A172 (cell line): Measurements from ENCODE around the gene HIF1A. TPM values are rescaled to one million over a fixed set of nuclear protein-coding genes. Genes with fewer than 3 reads are reported as not detected.

ENCODE experiments used
- DNase-seq: peaks from one replicate; pipeline ENCODE4 v3.0.0-alpha.2; 2015; ENCODE audit warnings: low spot score
- total RNA-seq: library from RNA; depleted of rRNA; stranded (reverse); fragments of >200 nt; shearing (Covaris generic); gene quantifications from 2 replicates; pipeline ENCODE4 v1.2.3, GENCODE V29; 2014

HIF1A gene
- total RNA-seq, 1 experiment from 2014 or later, result 226 TPM

- no peak for DNase-seq
Observed at GRCh38 chr14:61672796-61673195, 22.5 kb upstream of the HIF1A start.

GRCh38 chr14:61673305-61673704 lies 22.0 kb upstream of the HIF1A start:
- DNase-seq, result no peak

GRCh38 chr14:61675291-61675690 lies 20.0 kb upstream of the HIF1A start:
- DNase-seq, result no peak

- DNase-seq, result no peak
Observed at GRCh38 chr14:61677479-61677878, 17.8 kb upstream of the HIF1A start.

- DNase-seq, result no peak
Observed at GRCh38 chr14:61678975-61679374, 16.3 kb upstream of the HIF1A start.

GRCh38 chr14:61681413-61681812 lies 13.9 kb upstream of the HIF1A start:
- DNase-seq, result no peak

- no peak for DNase-seq
Observed at GRCh38 chr14:61683108-61683507, 12.2 kb upstream of the HIF1A start.

GRCh38 chr14:61690039-61690438 lies 5.3 kb upstream of the HIF1A start:
- no peak for DNase-seq

- DNase-seq, result no peak
Observed at GRCh38 chr14:61690982-61691381, 4.3 kb upstream of the HIF1A start.

- no peak for DNase-seq
Observed at GRCh38 chr14:61691495-61691894, 3.8 kb upstream of the HIF1A start.

- DNase-seq, result no peak
Observed at GRCh38 chr14:61694039-61694438, 1.3 kb upstream of the HIF1A start.

- DNase-seq, result peak; percentile 32
Observed at GRCh38 chr14:61695695-61696527, 598 bp downstream of the HIF1A start.

GRCh38 chr14:61696753-61697318 lies 1.5 kb downstream of the HIF1A start:
- no peak for DNase-seq

- no peak for DNase-seq
Observed at GRCh38 chr14:61698206-61698980, 3.1 kb downstream of the HIF1A start.

GRCh38 chr14:61699027-61699426 lies 3.7 kb downstream of the HIF1A start:
- no peak for DNase-seq

GRCh38 chr14:61700104-61700886 lies 5.0 kb downstream of the HIF1A start:
- DNase-seq, result no peak

GRCh38 chr14:61701946-61702345 lies 6.6 kb downstream of the HIF1A start:
- no peak for DNase-seq

GRCh38 chr14:61703342-61704129 lies 8.2 kb downstream of the HIF1A start:
- no peak for DNase-seq

- DNase-seq, result no peak
Observed at GRCh38 chr14:61704554-61704953, 9.2 kb downstream of the HIF1A start.

GRCh38 chr14:61705017-61705416 lies 9.7 kb downstream of the HIF1A start:
- no peak for DNase-seq

- no peak for DNase-seq
Observed at GRCh38 chr14:61706096-61706690, 10.9 kb downstream of the HIF1A start.
